Nucleus accumbens (tissue), 56 donors: ENCODE results near the gene SORCS2.

Experiments used
- DNase-seq, 56 donors: peaks; one replicate each; lab custom pipeline; 2025; lab: John Stamatoyannopoulos, UW

Gene SORCS2

GRCh38 chr4:7381221-7381889 is 189.0 kb downstream of the SORCS2 start:
- DNase-seq: peak in 5 of 56 donors; percentile 31 to 68 (median 36)

DNA sequence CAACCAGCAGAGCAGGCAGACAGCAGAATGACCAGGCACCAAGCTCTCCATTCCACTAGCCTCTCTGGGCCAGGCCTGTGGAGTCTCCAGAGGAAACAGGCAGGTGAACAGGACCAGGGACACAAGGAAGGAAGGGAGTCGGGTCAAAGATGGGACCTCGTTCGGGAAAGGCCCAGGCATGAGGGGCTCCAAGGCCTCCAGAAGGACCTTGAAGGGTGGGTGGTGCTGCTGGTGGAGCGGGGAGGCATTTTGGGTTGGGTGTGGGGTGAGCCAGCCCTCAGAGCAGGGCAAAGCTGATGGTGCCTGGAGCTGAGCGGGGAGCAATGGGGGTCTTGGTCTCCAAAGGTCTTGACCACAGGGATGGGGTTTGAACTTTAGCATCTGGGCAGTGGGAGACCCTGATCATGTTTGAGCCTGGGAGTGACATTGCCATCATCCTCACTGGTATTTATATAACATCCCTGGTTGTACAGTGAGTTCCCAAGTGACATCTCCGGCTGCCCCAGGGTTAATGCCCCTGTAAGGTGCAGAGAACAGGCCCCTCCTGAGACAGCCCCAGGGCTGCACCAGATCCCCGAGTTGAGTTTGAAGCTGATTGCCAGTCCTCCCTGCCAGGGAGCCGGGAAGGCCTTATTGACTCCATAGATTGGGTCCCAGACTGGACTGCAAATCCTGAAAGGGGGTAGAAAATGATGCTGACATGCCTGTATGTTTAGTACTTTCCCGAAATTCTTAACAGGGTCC is 189.7 kb downstream of the SORCS2 start:
- DNase-seq: no peak

GRCh38 chr4:7382634-7383014 is 190.3 kb downstream of the SORCS2 start:
- no peak for DNase-seq

GRCh38 chr4:7383266-7383665 is 190.9 kb downstream of the SORCS2 start:
- no peak for DNase-seq

GRCh38 chr4:7384003-7384928 is 191.9 kb downstream of the SORCS2 start:
- DNase-seq: no peak

DNA sequence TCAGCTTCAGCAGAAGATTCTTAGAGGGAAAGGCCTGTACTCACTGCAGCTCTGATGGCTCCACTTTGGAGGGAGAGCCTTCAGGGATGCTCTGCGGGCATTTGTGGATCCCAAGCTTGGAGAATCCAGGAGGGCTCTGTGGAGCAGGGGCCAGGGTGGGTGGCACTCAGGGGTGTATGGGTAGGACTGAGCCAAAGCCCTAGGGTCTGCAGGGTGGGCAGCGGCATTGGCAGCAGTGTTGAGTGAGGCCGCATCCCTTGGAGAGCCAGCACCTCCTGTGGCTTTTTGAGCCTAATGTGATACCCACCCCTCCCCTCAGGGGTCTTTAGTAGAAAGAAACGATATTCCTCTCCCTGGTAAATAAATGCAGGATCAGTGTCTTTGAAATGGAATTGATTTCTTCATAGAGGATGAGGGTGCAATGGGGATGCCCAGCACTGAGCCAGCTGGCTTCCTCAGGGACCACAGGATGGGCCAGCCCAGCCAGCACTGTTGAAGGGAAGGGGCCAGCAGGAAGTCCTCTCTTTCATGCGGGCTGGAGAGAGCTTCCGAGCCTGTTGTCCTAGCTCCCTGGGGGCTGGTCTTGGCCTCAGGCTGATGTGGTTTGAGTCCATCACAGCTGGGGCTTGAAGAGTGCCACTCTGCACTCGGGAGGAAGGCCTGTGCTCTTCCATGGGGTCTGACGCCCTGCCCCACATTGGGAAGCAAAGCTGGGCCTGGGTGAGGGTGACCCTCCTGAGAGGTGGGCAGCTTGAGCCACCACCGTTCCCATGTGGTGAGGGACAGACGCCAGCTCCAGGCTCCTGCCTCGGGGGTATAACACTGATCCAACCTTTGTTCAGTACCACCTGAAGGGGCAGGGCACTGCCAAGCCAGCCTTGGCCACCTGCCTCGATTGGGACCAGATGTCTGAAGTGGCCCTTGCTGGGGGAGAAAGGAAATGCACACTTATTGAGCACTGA is 192.9 kb downstream of the SORCS2 start:
- no peak for DNase-seq

DNA sequence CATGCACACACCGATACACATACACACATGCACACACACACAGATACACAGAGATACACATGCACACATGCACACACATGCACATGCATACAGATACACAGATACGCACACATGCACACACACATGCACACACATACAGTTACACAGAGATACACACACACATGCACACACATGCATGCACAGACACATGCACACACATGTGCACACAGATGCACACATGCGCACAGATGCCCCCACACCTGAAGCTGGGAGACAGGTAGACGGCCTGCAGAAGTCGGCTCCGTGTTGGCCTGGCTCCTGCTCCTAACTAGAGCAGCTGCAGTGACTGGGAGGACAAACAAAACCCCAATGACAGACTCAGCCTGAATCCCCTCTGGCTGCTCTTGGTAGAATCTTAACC is 195.6 kb downstream of the SORCS2 start:
- no peak for DNase-seq

DNA sequence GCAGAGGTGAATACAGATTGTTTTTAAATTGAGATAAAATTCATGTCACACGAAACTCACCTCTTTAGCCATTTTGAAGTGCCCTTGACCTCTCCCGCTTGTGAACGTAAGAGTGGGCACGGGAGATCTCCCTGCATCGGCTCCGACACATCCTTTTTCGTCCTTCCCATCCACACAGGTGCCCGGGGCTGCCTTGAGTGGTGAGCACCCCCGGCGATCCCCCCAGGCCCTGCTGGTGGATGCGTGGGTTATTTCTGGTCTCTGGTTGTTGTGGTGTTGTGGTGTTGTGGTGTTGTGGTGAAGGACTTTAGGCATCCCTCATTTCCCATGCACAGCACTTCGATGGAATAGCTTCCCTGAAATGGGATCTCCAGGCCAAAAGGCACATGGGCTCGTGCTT is 196.3 kb downstream of the SORCS2 start:
- no peak for DNase-seq

- no peak for DNase-seq
Observed at GRCh38 chr4:7389101-7389701, 196.9 kb downstream of the SORCS2 start.

- no peak for DNase-seq
Observed at GRCh38 chr4:7389719-7390118, 197.4 kb downstream of the SORCS2 start.

DNA sequence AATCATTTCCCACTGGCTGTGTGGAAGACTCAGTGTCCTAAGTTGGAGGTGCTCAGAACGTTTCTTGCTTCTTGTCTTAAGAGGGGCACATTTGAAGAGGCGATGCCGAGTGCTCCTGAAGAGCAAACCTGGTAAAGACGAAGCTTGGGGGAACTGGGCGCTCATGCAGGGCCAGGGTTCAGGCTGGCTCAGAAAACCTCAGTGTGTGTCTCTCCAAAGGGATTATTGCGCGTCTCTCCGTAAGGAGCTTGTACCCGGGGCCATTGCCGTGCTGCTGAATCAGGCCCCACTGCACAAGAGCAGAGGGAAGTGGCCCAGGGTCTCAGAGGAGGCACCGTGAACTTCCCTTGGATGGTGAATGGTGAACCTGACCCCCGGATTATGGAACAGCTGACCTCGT is 198.0 kb downstream of the SORCS2 start:
- DNase-seq: no peak

GRCh38 chr4:7390906-7391636 is 198.7 kb downstream of the SORCS2 start:
- no peak for DNase-seq

GRCh38 chr4:7391637-7392437 is 199.5 kb downstream of the SORCS2 start:
- no peak for DNase-seq

GRCh38 chr4:7392438-7393421 is 200.4 kb downstream of the SORCS2 start:
- DNase-seq: peak in 8 of 56 donors; percentile 22 to 58 (median 43)

DNA sequence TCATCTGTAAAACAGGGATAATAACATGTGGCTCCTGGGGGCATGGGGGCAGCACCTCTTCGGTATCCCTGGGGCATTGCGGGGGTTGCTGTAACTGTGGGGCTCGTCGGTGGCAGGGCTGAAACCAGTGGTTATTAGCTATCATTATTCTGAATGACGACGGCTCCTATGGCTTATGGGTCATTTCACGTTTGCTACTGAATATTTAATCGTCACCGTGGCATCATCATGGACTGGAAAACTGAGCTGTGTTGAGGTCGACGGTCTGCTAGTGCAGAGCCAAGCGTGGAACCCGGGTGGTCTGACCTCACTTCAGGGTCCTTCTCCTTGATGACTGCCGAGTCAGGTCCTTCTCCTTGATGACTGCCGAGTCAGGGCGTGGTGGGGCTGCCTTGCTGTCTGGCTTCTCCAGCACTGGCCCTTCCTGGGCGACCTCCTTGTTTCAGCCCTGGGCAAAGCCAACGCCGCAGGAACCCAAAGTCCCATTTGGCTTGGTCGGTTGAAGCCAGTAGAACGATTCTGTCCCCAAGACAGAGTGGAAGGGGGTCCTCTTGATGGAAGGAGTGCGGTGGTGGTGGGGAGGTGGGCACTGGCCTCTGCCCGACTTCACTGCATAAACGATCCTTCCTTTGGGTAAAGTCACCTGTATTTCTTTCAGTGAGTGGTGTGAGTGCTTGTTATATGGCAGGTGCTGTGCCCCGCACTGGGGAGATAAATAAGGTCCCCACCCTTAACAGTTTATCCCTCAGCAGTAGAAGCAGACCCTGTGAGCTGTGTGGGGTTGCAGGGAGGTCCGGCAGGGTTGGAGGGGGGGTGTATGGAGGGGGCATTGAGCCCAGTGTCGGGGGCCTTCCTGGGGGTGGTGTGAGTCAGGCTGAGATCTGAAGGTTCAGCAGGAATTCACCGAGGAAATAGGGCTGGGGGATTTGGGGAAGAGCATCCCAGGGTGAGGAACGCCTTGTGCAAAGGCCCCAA is 201.6 kb downstream of the SORCS2 start:
- DNase-seq: no peak
